GM12878 (cell line): ENCODE measurements around the gene C9orf78.

Source experiments
- CTCF ChIP-seq, 3 experiments: IDR thresholded peaks in 2 of 3; conservative IDR thresholded peaks in 1 of 3; 2 replicates each; pipeline ENCODE4 v1.5.1; 2011; ENCODE audit warnings: low read depth in 3 of 3, low read length in 3 of 3, mild to moderate bottlenecking in 3 of 3, control low read depth in 2 of 3, moderate library complexity in 2 of 3, inconsistent platforms in 1 of 3, mixed read lengths in 1 of 3; ENCODE audit not compliant: control insufficient read depth in 2 of 3, insufficient read depth in 1 of 3; ENCODE audit errors: extremely low read depth in 1 of 3
- GABPA ChIP-seq: IDR thresholded peaks from 2 replicates; pipeline ENCODE4 v1.6.1; 2014; ENCODE audit warnings: antibody characterized with exemption, low read depth, mild to moderate bottlenecking, inconsistent platforms

- TF ChIP-seq GABPA (no peak), CTCF (IDR thresholded peaks at IDR 0.05 in 2 of 3, conservative IDR thresholded peaks at IDR 0.05 in 1 of 3; ENCODE audit: control insufficient read depth in 2 of 3, extremely low read depth in 1 of 3, insufficient read depth in 1 of 3, low read depth in 3 of 3, low read length in 3 of 3) (no peak)
Measured at GRCh38 chr9:129878291-129878690, 43.2 kb upstream of the C9orf78 start.
